ENCODE results near the gene BIN2.

BIN2 gene

DNA sequence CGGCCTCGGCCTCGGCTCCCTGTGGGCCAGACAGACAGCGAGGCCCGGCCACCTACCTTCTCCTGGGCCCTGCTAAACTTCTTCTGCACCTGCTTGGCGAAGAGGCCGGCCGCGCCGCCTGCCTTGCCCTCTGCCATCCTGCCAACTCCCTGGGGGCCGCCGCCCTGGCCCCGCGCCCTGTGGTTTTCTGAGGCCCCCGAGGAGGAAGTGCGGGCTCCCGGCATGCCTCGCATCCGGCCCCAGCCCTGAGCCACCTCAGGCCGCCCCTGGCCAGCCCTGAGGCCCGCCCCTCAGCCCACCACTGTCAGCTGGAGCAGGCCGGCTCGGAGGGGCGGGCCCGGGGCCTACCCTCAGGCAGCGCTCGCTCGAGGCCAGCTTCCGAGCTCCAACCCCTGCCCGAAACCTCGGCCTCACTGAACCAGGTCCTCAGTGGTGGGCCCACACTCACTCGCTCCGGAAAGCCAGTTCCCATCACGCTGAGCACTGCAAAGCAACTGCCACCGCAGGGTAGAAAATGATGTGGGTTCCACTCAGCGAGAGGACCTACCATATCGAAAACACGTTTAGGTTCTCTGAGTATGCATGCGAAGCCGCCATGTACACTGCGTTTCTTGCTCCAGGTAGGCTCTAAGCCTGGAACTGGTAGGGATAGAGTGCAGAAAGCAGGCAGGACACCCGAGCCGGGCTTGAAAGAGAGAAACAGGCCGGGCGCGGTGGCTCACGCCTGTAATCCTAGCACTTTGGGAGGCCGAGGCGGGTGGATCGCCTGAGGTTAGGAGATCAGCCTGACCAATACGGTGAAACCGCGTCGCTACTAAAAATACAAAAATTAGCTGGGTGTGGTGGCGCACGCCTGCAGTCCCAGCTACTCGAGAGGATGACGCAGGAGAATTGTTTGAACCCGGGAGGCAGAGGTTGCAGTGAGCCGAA lies at the start of gene BIN2:
Gene BIN2 (minus strand): TSS at position 209 of the 930 bp plus-strand sequence. CDS start 72 bp downstream, at position 137.
- DNase-seq (ENCODE audit: low spot score) = no peak

DNA sequence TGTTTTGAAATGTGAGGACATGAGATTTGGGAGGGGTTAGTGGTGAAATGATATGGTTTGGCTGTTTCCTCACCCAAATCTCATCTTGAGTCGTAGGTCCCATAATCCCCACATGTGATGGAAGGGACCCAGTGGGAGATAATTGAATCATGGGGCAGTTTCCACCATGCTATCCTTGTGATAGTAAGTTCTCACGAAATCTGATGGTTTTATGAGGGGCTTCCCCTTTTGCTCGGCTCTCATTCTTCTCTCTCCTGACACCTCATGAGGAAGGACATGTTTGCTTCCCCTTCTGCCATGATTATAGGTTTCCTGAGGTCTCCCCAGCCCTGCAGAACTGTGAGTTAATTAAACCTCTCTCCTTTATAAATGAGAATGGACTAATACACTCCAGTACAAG lies 49.2 kb upstream of the BIN2 start:
- DNase-seq (ENCODE audit: low spot score) = no peak

DNA sequence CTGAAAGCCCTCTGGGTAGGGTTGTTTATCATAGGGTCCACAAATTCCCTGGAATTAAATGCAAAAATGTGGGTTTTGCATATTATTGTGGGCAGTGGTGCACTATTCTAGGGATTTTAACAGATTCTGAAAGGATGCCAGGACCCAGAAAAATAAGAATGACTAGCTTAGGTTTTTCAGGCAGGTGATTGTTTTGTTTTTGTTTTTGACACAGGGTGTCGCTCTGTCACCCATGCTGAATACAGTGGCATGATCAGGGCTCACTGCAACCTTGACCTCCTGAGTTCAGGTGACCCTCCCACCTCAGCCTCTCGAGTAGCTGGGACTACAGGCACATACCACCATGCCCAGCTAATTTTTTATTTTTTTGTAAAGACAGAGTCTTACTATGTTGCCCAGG lies 48.0 kb upstream of the BIN2 start:
- no peak for DNase-seq (ENCODE audit: low spot score)

DNA sequence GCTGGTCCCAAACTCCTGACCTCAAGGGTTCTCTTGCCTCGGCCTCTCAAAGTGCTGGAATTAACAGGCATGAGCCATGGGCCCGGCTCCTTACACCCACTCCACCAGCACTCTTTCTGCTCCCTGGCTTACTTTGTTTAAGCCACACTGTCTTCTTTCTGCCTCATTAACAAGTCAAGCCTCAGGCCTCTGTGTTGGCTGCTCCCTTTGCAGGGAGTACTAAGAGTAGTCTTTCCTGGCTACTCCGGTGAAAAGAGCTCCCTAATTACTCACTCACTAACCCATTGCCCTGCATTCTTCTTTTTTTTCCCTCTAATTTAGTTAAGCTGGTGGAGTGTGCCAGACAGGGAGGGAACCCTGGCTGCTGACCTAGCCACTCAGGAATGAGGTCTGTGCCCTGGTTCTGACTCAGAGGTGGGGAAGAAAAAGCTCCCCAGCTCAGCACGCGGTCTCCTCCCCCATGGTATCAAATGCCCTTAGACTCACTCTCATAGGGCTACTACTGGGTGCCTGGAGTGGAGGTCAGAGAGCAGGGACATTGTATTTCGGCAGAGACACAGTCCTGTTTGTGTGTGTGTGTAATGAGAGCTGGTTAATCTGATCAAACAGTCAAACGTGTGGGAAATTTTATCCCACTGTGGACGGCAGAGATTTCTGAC lies 47.5 kb upstream of the BIN2 start:
- no peak for DNase-seq (ENCODE audit: low spot score)

DNA sequence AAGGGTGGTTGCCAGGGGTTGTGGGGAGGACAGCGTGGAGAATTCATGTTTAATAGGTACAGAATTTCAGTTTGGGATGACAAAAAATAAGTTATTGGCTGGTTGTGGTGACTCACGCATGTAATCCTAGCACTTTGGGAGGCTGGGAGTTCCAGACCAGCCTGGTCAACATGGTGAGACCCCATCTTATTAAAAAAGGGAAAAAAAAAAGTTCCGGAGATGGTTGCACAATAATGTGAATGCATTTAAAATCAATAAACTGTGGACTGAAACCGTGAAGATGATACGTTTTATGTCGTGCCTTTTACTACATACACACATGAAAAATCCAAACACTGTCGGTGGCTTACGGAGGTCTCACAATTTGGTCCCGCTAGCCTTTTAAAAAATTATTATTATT lies 46.7 kb upstream of the BIN2 start:
- no peak for DNase-seq (ENCODE audit: low spot score)

DNA sequence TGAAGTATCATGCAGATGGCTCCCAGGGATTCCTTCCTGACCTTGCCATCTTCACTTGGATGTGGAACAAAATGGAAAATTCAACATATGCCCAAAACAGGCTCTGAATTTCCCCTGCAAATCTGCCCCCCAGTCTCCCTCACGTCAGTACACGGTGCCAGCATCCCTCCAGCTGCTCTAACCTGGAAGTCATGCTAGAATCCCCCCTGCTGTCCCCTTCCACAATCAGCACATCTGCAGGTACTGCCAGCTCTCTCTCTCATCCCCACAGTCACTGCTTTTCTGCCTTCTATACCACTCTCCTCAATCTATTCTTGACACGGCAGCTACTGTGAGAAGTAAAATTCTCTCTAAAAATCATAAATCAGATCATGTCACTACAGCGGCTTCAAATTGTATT lies 45.6 kb upstream of the BIN2 start:
- DNase-seq (ENCODE audit: low spot score) = no peak

DNA sequence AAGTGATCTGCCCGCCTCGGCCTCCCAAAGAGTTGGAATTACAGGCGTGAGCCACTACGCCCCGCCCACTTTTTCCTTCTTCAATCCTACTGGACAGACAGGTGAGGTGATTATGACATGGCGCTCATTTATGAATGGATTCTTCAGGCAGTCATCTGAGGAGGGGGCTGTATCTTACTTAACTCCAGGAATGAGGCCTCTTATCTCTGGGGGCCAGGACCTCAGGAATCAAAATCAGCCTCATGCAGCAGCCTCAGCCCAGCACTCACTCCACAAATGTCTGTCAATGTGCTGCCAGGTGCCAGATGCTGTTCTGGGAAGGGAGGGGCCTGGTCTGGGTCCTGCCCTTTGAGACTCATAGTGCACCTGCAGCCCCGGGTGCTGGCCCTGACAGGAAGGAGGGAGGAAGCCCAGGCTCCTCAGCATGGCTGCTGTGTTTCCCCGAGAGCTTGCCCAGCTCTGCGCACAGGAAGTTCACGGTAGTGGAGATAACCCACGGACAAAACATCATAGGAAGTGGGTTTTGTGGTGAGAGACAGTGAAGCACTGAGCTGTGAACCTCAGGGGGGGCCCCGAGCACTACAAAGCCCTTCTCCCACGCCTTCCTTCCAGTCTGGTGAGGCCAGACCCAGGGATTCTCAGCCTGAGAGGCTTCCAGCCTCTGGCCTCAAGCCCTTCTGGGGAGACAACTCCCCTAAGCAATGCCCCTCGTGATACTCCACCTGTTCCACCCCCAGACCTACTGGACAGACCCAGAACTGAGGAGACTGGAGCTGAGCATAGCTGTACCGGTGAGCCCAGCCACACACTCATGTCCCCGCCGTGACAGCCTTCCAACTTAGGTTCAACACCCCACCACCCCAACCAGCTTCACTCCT lies 44.9 kb upstream of the BIN2 start:
- DNase-seq (ENCODE audit: low spot score) = no peak

DNA sequence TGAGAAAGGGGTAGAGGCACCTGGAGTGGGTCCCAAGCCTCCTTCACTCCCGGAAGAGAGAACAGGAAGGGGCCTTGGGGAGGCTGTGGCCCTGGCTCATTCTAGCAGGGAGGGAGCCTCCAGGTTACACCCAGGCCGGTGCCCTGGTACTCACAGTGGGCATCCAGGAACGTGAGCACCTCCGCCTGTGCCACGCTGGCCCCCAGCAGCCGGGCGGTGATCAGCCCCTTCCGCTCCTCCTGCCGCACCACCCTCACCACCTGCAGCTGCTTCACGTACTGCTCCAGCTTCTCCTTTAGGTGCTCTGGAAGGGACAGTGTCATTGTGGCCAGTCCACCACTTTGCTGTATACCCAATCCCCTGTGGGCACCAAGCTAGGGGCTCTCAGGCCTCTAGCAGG lies 41.3 kb upstream of the BIN2 start:
- no peak for DNase-seq (ENCODE audit: low spot score)

DNA sequence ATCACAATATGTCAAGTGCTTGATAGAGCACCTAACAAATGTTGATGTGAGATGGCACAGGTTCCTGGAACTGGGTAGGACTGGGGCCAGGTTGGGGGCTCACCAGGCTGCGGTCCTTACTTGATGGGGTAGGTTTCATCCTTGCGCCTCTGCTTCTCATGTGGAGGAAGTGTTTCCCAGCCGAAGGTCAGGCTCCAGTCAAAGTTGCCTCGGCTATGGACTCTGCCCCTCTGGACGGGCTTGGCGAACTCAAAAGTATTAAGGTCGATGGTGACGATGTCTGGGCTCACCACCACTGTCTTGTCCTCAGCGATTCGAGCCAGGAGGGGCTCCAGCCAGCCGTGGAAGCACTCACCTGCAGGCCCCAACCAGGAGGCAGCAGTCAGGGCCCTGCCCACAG lies 40.0 kb upstream of the BIN2 start:
- DNase-seq (ENCODE audit: low spot score) = no peak

DNA sequence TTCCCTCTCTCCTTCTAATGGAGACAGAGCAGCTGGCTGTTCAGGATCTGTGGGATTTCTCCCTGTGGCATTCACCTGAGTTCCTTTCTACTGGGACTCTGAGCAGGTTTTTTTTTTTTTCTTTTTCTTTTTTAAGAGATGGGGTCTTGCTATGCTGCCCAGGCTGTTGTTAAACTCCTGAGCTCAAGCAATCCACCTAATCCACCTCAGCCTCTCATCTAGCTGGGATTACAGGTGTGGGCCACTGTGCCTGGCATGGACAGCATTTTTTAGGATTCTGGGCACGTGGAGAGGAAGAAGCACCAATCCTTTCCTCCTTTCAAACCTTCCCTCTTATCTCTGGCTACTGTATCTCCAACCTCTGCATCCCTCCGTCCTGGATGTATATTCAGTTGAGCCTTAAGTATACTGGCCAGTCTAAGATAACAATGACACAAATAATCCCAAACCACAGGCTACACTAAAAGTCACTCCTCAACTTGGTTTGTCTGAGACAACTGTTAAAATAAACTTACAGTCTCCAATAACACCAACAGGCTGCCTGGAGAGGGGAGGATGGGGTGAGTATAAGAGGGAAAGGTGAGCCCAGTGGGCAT lies 38.9 kb upstream of the BIN2 start:
- DNase-seq (ENCODE audit: low spot score) = no peak

DNA sequence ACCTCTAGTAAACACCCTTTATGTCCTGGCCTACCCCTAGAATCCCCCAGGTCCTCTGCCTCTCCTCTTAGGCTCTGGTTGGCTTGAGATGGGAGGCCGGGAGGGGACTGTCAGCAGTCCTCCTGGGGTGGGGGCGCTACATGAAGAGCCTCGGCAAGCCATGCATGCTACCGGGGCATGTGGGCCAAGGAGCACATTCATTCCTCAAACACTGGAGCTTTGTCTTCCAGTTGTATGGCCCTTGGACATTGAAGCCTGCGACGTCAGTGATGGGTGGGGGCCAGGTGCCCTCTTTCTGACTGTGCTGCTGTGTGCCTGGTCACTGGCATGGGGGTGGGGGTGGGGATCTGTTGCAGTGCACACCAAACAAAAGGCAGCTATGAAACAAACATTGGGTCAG lies 38.3 kb upstream of the BIN2 start:
- peak; percentile 99 for DNase-seq (ENCODE audit: low spot score)

DNA sequence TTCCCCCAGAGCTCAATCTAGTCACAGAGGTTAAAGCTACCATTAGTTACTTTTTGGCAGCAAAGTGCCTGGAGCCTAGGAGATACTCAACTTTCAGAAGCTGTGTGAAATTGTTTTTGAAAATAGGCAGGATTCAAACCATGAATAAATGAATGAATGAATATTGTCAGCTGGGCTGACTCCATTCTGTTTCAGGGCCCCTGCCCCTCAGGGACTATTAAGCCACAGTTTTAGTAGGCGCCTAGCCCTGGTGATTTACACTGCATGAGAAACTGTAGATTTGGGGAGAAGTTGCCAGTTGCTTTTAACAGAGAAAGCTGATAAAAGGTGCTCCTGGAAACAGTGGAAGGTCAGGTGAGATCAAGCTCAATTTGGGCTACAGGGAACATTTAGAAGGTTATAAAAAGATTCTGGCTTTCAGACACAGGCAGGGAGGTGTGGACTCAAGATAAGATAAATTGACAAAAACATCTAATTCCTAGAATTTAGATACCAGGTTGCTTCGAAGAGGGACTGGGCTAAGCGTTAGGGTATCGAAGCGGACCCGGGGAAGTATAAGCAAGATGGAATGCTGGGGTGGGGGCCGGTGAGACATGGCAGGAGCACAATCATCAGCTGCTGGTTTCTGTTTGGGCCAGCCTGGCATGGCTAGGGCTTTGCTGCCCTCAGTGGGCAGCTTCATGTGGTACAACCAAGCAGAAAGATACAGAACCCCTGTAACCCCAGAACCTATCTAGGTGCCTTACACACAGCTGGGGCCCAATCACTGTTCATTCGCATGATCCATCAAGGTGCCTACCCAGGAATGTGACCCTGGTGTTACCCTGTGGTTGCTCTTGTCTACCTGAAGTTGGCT lies 37.4 kb upstream of the BIN2 start:
- peak; percentile 49 for DNase-seq (ENCODE audit: low spot score)

DNA sequence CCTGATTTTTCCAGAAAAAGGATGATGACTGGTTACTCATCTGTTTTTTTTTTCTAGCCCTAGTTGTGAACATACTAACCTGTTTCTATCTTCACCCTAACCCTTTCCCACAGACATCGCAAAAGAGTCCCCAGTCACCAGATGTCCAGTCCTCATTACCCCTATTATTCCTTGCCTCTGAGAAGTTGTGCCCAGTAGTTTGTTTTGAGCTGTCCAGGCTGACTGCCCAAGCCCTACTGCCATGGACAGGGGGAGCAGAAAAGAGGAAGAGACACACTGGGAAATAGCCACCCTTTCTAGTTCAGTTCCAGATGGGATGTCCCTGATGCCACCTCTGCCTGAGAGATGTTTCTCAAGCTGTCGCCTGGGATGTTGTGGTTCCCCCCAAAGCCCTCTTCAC lies 36.3 kb upstream of the BIN2 start:
- DNase-seq (ENCODE audit: low spot score) = peak; percentile 51

DNA sequence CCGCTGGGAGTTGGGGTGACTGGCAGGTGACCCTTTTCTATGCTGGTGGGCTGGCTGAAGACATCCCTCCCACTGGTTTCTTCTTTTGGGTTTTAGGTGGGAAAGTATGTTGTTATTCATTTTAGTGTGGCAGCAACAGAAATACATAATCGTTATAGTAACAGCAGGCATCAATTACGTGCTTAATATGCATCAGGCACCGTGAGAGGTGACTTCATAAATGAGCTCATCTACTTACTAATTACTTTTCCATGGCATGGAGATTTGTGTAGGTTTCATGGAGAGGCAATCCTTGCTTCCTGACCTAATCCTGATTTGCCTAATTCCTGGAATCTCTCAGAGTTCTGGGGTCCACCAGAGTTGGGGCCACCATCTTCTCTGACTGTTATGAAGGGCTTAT lies 35.9 kb upstream of the BIN2 start:
- DNase-seq (ENCODE audit: low spot score) = no peak

DNA sequence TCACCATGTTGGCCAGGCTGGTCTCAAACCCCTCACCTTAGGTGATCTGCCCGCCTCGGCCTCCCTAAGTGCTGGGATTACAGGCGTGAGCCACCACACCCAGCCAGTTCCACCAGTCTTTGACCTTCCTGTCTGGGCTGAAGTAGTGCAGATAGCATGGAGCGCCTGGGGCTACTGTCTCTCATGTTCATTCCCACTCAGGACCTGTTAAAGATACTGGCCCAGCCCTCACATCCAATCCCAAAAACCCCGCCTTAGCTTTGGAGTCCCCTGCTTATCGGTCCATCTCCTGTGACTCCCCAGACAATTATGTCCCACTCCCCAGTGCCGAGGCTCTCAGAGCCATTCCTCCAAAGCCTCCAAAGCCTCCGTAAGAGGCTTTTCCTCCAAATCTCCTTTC lies 34.5 kb upstream of the BIN2 start:
- DNase-seq (ENCODE audit: low spot score) = no peak

DNA sequence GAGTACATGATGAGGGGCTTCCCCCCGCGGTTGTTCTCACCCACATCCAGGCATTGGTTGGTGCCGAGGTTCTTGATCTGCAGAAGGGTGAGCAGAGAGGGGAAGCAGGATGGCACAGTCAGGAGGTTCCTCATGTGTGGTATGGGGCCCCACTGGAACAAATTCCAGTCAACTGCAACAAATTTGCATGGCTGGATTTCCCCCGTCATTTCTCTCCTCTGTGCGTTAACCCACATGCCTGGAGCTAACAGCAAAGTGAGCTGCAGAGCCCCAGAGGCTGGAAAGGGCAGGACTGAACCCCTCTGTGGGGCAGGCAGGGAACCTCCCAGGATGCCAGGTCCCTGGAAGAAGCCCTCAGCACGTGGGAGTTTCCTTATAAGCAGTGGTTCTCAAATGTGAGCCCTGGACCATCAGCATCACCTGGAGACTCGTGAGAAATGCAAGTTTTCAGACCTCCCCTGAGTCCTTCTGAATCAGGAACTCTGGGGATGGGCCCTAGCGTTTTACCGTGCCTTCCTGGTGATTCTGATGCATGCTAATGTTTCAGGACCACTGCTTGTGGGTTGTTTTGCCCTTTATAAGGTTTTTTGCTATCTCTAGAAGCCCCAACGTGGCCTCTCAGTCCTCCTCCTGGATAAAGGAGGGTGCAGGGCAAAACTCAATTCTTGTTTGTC lies 33.5 kb upstream of the BIN2 start:
- DNase-seq (ENCODE audit: low spot score) = no peak

DNA sequence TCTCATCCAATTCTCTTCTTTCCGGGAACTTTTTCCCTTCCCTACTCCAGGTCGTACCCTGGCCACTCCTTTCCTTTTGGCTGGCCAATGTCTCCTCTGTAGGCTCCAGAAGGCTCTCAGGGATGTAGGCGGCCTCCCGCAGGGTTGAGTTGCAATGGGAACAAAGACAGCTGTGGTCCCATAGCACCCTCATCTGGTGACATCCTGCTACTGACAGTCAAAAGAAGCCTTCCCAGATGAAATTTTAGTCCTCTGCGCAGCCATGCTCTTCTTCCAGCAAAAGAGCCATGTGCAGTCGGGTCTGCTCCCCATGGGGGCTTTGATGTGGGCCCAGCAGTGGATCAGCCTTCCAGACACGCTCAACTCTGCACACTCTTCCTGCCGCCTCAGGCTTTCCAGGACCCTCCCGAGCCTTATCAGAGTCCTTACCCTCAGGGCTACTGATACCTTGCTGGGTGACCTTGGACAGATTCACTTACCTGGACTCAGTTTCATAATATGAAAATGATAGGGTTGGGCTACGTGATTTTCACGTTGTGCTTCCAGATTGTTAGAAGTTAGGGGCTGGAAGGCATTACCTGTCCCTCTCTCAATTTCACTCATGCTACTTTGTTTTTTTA lies 28.0 kb upstream of the BIN2 start:
- peak; percentile 77 for DNase-seq (ENCODE audit: low spot score)

DNA sequence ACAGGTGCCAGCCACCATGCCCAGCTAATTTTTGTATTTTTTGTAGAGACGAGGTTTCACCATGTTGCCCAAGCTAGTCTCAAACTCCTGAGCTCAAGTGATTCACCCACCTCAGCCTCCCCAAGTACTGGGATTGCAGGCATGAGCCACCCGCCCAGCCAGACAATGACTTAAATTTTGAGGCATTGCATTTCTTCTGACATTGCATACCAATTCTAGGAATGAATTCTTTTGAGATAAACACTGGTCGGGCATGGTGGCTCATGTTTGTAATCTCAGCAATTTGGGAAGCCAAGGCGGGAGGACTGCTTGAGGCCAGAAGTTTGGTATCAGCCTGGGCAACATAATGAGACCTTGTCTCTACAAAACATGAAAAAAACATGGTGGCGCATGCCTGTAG lies 25.1 kb upstream of the BIN2 start:
- DNase-seq (ENCODE audit: low spot score) = no peak

DNA sequence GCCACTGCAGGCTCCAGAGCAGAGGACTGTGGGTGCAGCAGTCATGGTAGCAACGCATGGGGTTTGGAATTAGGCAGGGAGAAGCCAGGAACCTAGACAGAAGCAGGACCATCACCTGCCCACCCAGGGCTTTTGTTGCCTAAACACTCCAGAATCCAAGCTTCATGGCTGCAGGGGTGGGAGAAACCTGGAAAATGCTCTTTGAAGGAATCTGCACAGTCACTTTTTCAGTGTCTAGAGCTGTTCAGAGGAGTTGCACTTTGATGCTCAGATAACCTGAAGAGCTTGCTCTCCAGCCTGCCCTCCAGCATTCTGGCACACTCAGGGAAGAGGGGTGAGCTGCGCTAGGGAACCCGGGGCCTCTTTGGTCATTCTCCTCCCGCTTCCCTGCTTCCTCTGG lies 24.1 kb upstream of the BIN2 start:
- DNase-seq (ENCODE audit: low spot score) = no peak

DNA sequence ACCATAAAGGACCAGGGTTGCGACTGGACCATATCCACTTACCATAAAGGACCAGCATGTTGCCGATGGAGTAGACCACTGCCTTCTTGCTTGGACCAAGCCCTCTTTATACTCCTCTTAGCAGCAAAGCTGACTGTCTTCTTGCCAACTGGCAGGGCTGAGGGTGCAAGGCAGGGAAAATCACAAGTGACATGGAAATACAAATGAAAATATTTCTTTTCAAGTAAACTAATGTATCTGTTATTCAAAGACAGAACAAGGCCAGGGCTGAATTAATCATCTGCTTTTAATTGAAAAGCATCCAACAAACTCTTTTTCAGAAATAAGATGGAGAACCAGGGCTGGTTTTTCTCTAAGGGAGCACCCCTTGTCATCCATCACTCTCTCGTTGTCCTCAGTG lies 22.6 kb upstream of the BIN2 start, which contains the start of gene CELA1:
Gene CELA1 (minus strand): TSS at position 99 of the 400 bp plus-strand sequence. CDS start 41 bp downstream, at position 58.
- no peak for DNase-seq (ENCODE audit: low spot score)

All from globus pallidus (tissue), 1 donor.